IMR-90 (cell line): Measurements from ENCODE around the gene CERK. TPM values are rescaled to one million over a fixed set of nuclear protein-coding genes. Genes with fewer than 3 reads are reported as not detected.

ENCODE experiments used
- ATAC-seq: fragments of 200-7000 bp; cut with Tn5 transposase; 2 replicates; pipeline ENCODE4 v1.9.1; 2020; ENCODE audit warnings: low read depth, mild to moderate bottlenecking, moderate library complexity
- BruUV-seq: library from RNA; stranded (reverse); fragments of 400-500 nt; replicated peaks from 2 replicates; lab custom pipeline; 2021; lab: Mats Ljungman, UMichigan
- CTCF ChIA-PET: fragments of 300-600 bp; formaldehyde crosslinking; extraction: SDS; loops from one replicate; lab custom pipeline; 2021; ENCODE audit warnings: antibody characterized with exemption; lab: Yijun Ruan, JAX
- POLR2A ChIA-PET: fragments of 300-600 bp; sonication (Branson Sonifier 250); formaldehyde crosslinking; loops from one replicate; lab custom pipeline; 2022; ENCODE audit warnings: antibody characterized with exemption; ENCODE audit not compliant: unreplicated experiment; lab: Charles Lee
- DNase-seq: peaks from one replicate; pipeline ENCODE4 v3.0.0; 2013
- H2AFZ ChIP-seq: replicated peaks from 2 replicates; pipeline ENCODE3; 2013; ENCODE audit warnings: low read length, mild to moderate bottlenecking; ENCODE audit not compliant: poor library complexity
- H2AK5ac ChIP-seq: 2 replicates; pipeline ENCODE4 v1.6.1; 2013; ENCODE audit warnings: low read depth, low read length, inconsistent platforms
- H2AK9ac ChIP-seq: replicated peaks from 2 replicates; pipeline ENCODE3; 2013; ENCODE audit warnings: mild to moderate bottlenecking, low read depth, low read length, moderate library complexity; ENCODE audit not compliant: poor library complexity
- H2BK120ac ChIP-seq: 2 replicates; pipeline ENCODE4 v1.6.1; 2013; ENCODE audit warnings: low read depth, low read length, inconsistent platforms
- H2BK15ac ChIP-seq: 3 replicates; pipeline ENCODE4 v1.6.1; 2013; ENCODE audit warnings: low read depth, low read length, inconsistent platforms
- H2BK20ac ChIP-seq: 2 replicates; pipeline ENCODE4 v1.6.1; 2013; ENCODE audit warnings: low read depth, mild to moderate bottlenecking, inconsistent platforms, low read length, moderate library complexity
- H2BK5ac ChIP-seq: 2 replicates; pipeline ENCODE4 v1.6.1; 2013; ENCODE audit warnings: mild to moderate bottlenecking, low read depth, low read length, inconsistent platforms; ENCODE audit not compliant: poor library complexity, severe bottlenecking
- H3K14ac ChIP-seq: replicated peaks from 2 replicates; pipeline ENCODE4 v1.6.1; 2013; ENCODE audit warnings: low read depth, low read length, inconsistent platforms
- H3K18ac ChIP-seq: 2 replicates; pipeline ENCODE4 v1.6.1; 2013; ENCODE audit warnings: low read depth, low read length, control low read depth
- H3K23ac ChIP-seq: 2 replicates; pipeline ENCODE4 v1.6.1; 2013; ENCODE audit warnings: low read depth, low read length, inconsistent platforms
- H3K27ac ChIP-seq: 2 replicates; pipeline ENCODE4 v1.5.1; 2013; ENCODE audit warnings: mild to moderate bottlenecking, control low read depth, low read length; ENCODE audit not compliant: insufficient read depth
- H3K27me3 ChIP-seq: 2 replicates; pipeline ENCODE4 v1.6.1; 2013; ENCODE audit warnings: low read length; ENCODE audit not compliant: control insufficient read depth, insufficient read depth
- H3K36me3 ChIP-seq: 2 replicates; pipeline ENCODE4 v1.6.1; 2013; ENCODE audit warnings: low read length, mixed read lengths; ENCODE audit not compliant: control insufficient read depth, insufficient read depth
- H3K4ac ChIP-seq: 2 replicates; pipeline ENCODE4 v1.6.1; 2013; ENCODE audit warnings: low read depth, low read length, inconsistent platforms
- H3K4me1 ChIP-seq: 2 replicates; pipeline ENCODE4 v1.6.1; 2013; ENCODE audit warnings: low read length, mixed read lengths; ENCODE audit not compliant: control insufficient read depth, insufficient read depth
- H3K4me2 ChIP-seq: 2 replicates; pipeline ENCODE4 v1.6.1; 2013; ENCODE audit warnings: low read depth, mild to moderate bottlenecking, control low read depth, low read length, moderate library complexity
- H3K4me3 ChIP-seq: 2 replicates; pipeline ENCODE4 v1.5.1; 2013; ENCODE audit warnings: low read depth, mild to moderate bottlenecking, control low read depth, low read length, moderate library complexity; ENCODE audit not compliant: insufficient read depth
- H3K56ac ChIP-seq: 2 replicates; pipeline ENCODE4 v1.6.1; 2013; ENCODE audit warnings: low read length, inconsistent platforms; ENCODE audit not compliant: insufficient read depth; ENCODE audit errors: extremely low read depth
- H3K79me1 ChIP-seq, 2 experiments: 2 replicates each; pipeline ENCODE4 v1.6.1; 2013; ENCODE audit warnings: low read length in 2 of 2, inconsistent platforms in 1 of 2, low read depth in 1 of 2
- H3K9ac ChIP-seq: 2 replicates; pipeline ENCODE4 v1.6.1; 2013; ENCODE audit warnings: low read depth, low read length, control low read depth
- H3K9me1 ChIP-seq: 2 replicates; pipeline ENCODE4 v1.6.1; 2013; ENCODE audit warnings: low read length, inconsistent platforms; ENCODE audit not compliant: insufficient read depth
- H3K9me3 ChIP-seq: 2 replicates; pipeline ENCODE4 v1.6.1; 2013; ENCODE audit warnings: low read length; ENCODE audit not compliant: control insufficient read depth, insufficient read depth
- H4K20me1 ChIP-seq: 2 replicates; pipeline ENCODE4 v1.6.1; 2013; ENCODE audit warnings: low read length, inconsistent platforms; ENCODE audit not compliant: insufficient read depth
- H4K5ac ChIP-seq: 2 replicates; pipeline ENCODE4 v1.6.1; 2013; ENCODE audit warnings: mild to moderate bottlenecking, low read depth, low read length, control low read depth
- H4K8ac ChIP-seq, 2 experiments: 2 replicates each; pipeline ENCODE4 v1.6.1; 2013; ENCODE audit warnings: low read depth in 2 of 2, low read length in 2 of 2, control low read depth in 1 of 2, inconsistent platforms in 1 of 2
- H4K91ac ChIP-seq: 2 replicates; pipeline ENCODE4 v1.6.1; 2013; ENCODE audit warnings: low read depth, low read length, inconsistent platforms; ENCODE audit not compliant: insufficient read depth
- BHLHE40 ChIP-seq: fragments of 150-350 bp; IDR thresholded peaks from 2 replicates; pipeline ENCODE4 v1.6.1; 2016; ENCODE audit warnings: mild to moderate bottlenecking, low read depth, low read length
- ELK1 ChIP-seq: fragments of 150-350 bp; IDR thresholded peaks from 2 replicates; pipeline ENCODE4 v1.6.1; 2016; ENCODE audit warnings: low read depth, mild to moderate bottlenecking, low read length, moderate library complexity, borderline replicate concordance
- SMC3 ChIP-seq: fragments of 150-350 bp; IDR thresholded peaks from 2 replicates; pipeline ENCODE4 v1.6.1; 2016; ENCODE audit warnings: low read depth, mild to moderate bottlenecking, antibody characterized with exemption, low read length, moderate library complexity
- USF2 ChIP-seq: fragments of 150-350 bp; IDR thresholded peaks from 2 replicates; pipeline ENCODE4 v1.6.1; 2017; ENCODE audit warnings: mild to moderate bottlenecking, antibody characterized with exemption, low read length, low read depth
- WGBS, 2 experiments: methylation state at CpG; one replicate each; pipeline versions ENCODE4 v1.1.5 to v1.1.7; 2013; ENCODE audit warnings: missing lambda C conversion rate in 2 of 2; ENCODE audit not compliant: insufficient read length in 1 of 2; ENCODE audit errors: extremely low coverage in 2 of 2; 5-methylcytosine and 5-hydroxymethylcytosine counted together
- dilution Hi-C: fragments of 300-500 bp; cut with HindIII; formaldehyde crosslinking; loops from one replicate; pipeline ENCODE4 v1.14.3; 2018; ENCODE audit warnings: low sequenced_read_pairs; ENCODE audit not compliant: unreplicated experiment
- in situ Hi-C: fragments of 300-500 bp; cut with MboI; formaldehyde crosslinking; loops from 3 replicates; pipeline ENCODE4 v1.14.3; 2019; ENCODE audit warnings: low sequenced_read_pairs, inconsistent platforms, mixed read lengths
- intact Hi-C: fragments of 100-400 bp; cut with micrococcal nuclease; formaldehyde crosslinking; loops from 2 replicates; pipeline ENCODE4 v1.10.0; 2022
- polyA plus RNA-seq, 3 experiments: library from polyadenylated mRNA; depleted of rRNA; stranded (reverse); fragments of >200 nt; gene quantifications; 2 replicates each; pipeline ENCODE4 v1.2.3, GENCODE V29; 2012; ENCODE audit warnings: low replicate concordance in 1 of 3
- total RNA-seq: library from RNA; depleted of rRNA; stranded (reverse); fragments of >200 nt; gene quantifications from 2 replicates; pipeline ENCODE4 v1.2.3, GENCODE V29; 2012

Gene CERK
- total and polyA plus RNA-seq, 2 of the 4 experiments (the other 2 are of a cell fraction), result 25.3 to 38.7 TPM

- H3K79me1 ChIP-seq, result peaks cover 0 to 6% of the 10 kb centered on the region in 2 experiments; a peak in 1 of 4 replicates
- intact Hi-C loops (loop anchor here (5.0 kb wide), 2 partner anchors 98 to 113 kb away; no protein-coding TSS in a partner anchor), in situ Hi-C loops (no loop called here), dilution Hi-C loops (no loop called here)
- H3K4ac ChIP-seq, result no peak overlapping the region
- no peak overlapping the region for H2BK20ac ChIP-seq
- no TSS peak for BruUV-seq
- no peak overlapping the region for H2BK120ac ChIP-seq
- H3K27ac ChIP-seq, result no peak overlapping the region
- ATAC-seq, result no peak
- H2AFZ ChIP-seq, result no peak overlapping the region
- H4K20me1 ChIP-seq, result peaks cover 15% of the 10 kb centered on the region
- H3K56ac ChIP-seq, result no peak overlapping the region
- H3K18ac ChIP-seq, result no peak overlapping the region
- no peak overlapping the region for H3K4me2 ChIP-seq
- H3K9me3 ChIP-seq, result no peaks in the 10 kb centered on the region
- peaks cover 6% of the 10 kb centered on the region for H3K9me1 ChIP-seq
- ChIA-PET POLR2A (no interaction called here), CTCF (no interaction called here)
- no peak overlapping the region for H3K9ac ChIP-seq
- TF ChIP-seq BHLHE40, result no peak
- no peak for TF ChIP-seq SMC3
- no peak for TF ChIP-seq USF2
- TF ChIP-seq ELK1, result no peak
- no peak overlapping the region for H3K4me3 ChIP-seq
- WGBS, 2 experiments, result 95% methylated on average over 11 of the region's 13 CpGs; no CpG with 5 or more reads in 1 of the 2 experiments
- no peak overlapping the region for H4K5ac ChIP-seq
- peaks cover 14% of the 10 kb centered on the region for H3K4me1 ChIP-seq
- H3K14ac ChIP-seq, result no peak overlapping the region
- H2BK15ac ChIP-seq, result no peak overlapping the region
- no peaks in the 10 kb centered on the region for H3K27me3 ChIP-seq
- DNase-seq, result no peak
- no peak overlapping the region for H4K91ac ChIP-seq
- no peak overlapping the region for H3K23ac ChIP-seq
- no peak overlapping the region for H2BK5ac ChIP-seq
- peaks cover 51% of the 10 kb centered on the region; the same call in 1 of the 2 replicates for H3K36me3 ChIP-seq
- no peak overlapping the region for H2AK9ac ChIP-seq
- H2AK5ac ChIP-seq, result no peak overlapping the region
- no peak overlapping the region for H4K8ac ChIP-seq
Measured at GRCh38 chr22:46675479-46675878, 62.6 kb downstream of the CERK start.
